Measurements from ENCODE around the gene LRRFIP1. TPM values are rescaled to one million over a fixed set of nuclear protein-coding genes. Genes with fewer than 3 reads are reported as not detected.

The LRRFIP1 gene
- total and polyA plus RNA-seq, 10 of the 15 experiments (the other 5 are each of a cell fraction or from before 2014, with no cell fraction given): 36.2 to 120 (median 74.3) TPM

GRCh38 chr2:237636578-237636977 lies 9.2 kb downstream of the LRRFIP1 start:
- Histone ChIP-seq H3K27ac (ENCODE audit: control insufficient read depth, insufficient read depth) (no peak overlapping the region), H3K79me2 (ENCODE audit: control insufficient read depth, insufficient read depth, low read length) (no peaks in the 10 kb centered on the region), H3K4me1 (ENCODE audit: control insufficient read depth, insufficient read depth, low read length) (no peaks in the 10 kb centered on the region), H3K9me3 (replicated peaks; ENCODE audit: control insufficient read depth, insufficient read depth, low read length) (no peaks in the 10 kb centered on the region), H2AFZ (ENCODE audit: control insufficient read depth, low read depth, low read length) (no peak overlapping the region), H3K27me3 (replicated peaks in 1 of 2; ENCODE audit: control insufficient read depth in 2 of 2, insufficient read depth in 2 of 2, low read length in 1 of 2) (peaks cover 1 to 3% of the 10 kb centered on the region in 2 experiments; a peak in 3 of 4 replicates), H3K36me3 (ENCODE audit: control insufficient read depth in 2 of 2, insufficient read depth in 2 of 2, low read length in 1 of 2) (no peaks in the 10 kb centered on the region), H3K4me2 (ENCODE audit: control insufficient read depth, insufficient read depth) (no peak overlapping the region), H4K20me1 (ENCODE audit: control insufficient read depth, insufficient read depth) (no peaks in the 10 kb centered on the region), H3K9ac (ENCODE audit: control insufficient read depth, insufficient read depth, low read length) (no peak overlapping the region), H3K4me3 (no peak overlapping the region)
- CTCF ChIA-PET: interaction anchor here (0.6 kb wide), 1 partner anchor 192 kb away, joined by 3 read pairs; no protein-coding TSS in a partner anchor
- RAD21 ChIA-PET (ENCODE audit: unreplicated experiment): interaction anchor here (0.9 to 1.3 kb wide), 2 partner anchors 36 to 109 kb away, joined by 3 read pairs; no protein-coding TSS in a partner anchor
- POLR2A ChIA-PET: no interaction called here
- no peak for DNase-seq (ENCODE audit: low read depth, low spot score)
- TF ChIP-seq IKZF2 (IDR thresholded peaks at IDR 0.05) (no peak), FOXK2 (IDR thresholded peaks at IDR 0.05) (no peak), SUZ12 (IDR thresholded peaks at IDR 0.05; ENCODE audit: unreplicated experiment) (no peak), E2F4 (IDR thresholded peaks at IDR 0.05; ENCODE audit: low read depth, low read length) (no peak), ETV6 (conservative IDR thresholded peaks at IDR 0.05 in 1 of 2, IDR thresholded peaks at IDR 0.05 in 1 of 2; ENCODE audit: borderline replicate concordance in 1 of 2, low read depth in 1 of 2) (no peak), SUPT20H (IDR thresholded peaks at IDR 0.05; ENCODE audit: borderline replicate concordance, control insufficient read depth, low read depth, low read length) (no peak), CEBPZ (IDR thresholded peaks at IDR 0.05; ENCODE audit: low read depth, low read length) (no peak), NR2C2 (IDR thresholded peaks at IDR 0.05; ENCODE audit: borderline replicate concordance, control insufficient read depth, insufficient read length, low read depth) (no peak), KAT2A (conservative IDR thresholded peaks at IDR 0.05; ENCODE audit: control insufficient read depth, low read depth, low read length) (no peak), NFYA (IDR thresholded peaks at IDR 0.05; ENCODE audit: borderline replicate concordance, low read depth, low read length) (no peak), BACH1 (IDR thresholded peaks at IDR 0.05; ENCODE audit: borderline replicate concordance) (no peak)
- TF ChIP-seq, protein P1, sequence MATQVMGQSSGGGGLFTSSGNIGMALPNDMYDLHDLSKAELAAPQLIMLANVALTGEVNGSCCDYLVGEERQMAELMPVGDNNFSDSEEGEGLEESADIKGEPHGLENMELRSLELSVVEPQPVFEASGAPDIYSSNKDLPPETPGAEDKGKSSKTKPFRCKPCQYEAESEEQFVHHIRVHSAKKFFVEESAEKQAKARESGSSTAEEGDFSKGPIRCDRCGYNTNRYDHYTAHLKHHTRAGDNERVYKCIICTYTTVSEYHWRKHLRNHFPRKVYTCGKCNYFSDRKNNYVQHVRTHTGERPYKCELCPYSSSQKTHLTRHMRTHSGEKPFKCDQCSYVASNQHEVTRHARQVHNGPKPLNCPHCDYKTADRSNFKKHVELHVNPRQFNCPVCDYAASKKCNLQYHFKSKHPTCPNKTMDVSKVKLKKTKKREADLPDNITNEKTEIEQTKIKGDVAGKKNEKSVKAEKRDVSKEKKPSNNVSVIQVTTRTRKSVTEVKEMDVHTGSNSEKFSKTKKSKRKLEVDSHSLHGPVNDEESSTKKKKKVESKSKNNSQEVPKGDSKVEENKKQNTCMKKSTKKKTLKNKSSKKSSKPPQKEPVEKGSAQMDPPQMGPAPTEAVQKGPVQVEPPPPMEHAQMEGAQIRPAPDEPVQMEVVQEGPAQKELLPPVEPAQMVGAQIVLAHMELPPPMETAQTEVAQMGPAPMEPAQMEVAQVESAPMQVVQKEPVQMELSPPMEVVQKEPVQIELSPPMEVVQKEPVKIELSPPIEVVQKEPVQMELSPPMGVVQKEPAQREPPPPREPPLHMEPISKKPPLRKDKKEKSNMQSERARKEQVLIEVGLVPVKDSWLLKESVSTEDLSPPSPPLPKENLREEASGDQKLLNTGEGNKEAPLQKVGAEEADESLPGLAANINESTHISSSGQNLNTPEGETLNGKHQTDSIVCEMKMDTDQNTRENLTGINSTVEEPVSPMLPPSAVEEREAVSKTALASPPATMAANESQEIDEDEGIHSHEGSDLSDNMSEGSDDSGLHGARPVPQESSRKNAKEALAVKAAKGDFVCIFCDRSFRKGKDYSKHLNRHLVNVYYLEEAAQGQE (IDR thresholded peaks at IDR 0.05; ENCODE audit: low read depth, low read length): no peak
- intact Hi-C loops (cut with micrococcal nuclease; ENCODE audit: unreplicated experiment): no loop called here
- FAIRE-seq: no peak
- 0% methylated on average over 1 of the region's 1 CpG for WGBS (ENCODE audit: insufficient coverage, insufficient replicate concordance, low lambda C conversion rate, missing lambda C conversion rate)
- SMC1A ChIA-PET (ENCODE audit: uncharacterized antibody, unreplicated experiment): no interaction called here
- no TSS peak for BruUV-seq (replicated peaks)
- no peak for ATAC-seq
- in situ Hi-C loops (cut with MboI): no loop called here

Data from GM12878 (cell line).